HG02970 (cell line): ENCODE data around the gene GRAMD4.

ENCODE experiments used
- ATAC-seq: cut with Tn5 transposase; IDR thresholded peaks from one replicate; pipeline ENCODE4 v1.9.1; 2021; ENCODE audit warnings: mild to moderate bottlenecking, moderate library complexity, moderate number of reproducible peaks; ENCODE audit not compliant: unreplicated experiment, low FRiP score

GRAMD4 gene

GRCh38 chr22:46594947-46595298 is 25.3 kb upstream of the GRAMD4 start:
- ATAC-seq: no peak

GRCh38 chr22:46595545-46595944 is 24.6 kb upstream of the GRAMD4 start:
- no peak for ATAC-seq

- ATAC-seq: no peak
These were observed 24.1 kb upstream of the GRAMD4 start for GRCh38 chr22:46596032-46596441.

DNA sequence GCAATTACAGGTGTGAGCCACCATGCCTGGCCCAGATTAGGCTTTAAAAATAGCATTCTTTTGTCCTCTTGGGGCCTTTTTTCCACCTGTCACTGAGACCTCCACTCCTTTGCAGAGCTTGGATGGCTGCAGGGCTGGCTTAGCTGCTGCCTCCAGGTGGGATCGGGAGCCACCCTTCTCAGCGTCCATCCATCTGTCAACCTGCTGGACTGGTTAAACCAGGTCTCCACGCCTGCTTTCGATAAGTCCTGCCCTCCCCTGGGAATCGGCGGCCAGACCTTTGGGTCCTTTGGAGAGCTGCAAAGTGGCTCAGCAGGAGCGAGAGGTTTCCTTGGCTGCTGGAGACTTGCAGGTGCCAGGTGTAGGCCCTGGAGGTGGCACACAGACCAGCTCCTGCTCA is 23.4 kb upstream of the GRAMD4 start:
- ATAC-seq: no peak

- ATAC-seq: no peak
These were observed 22.0 kb upstream of the GRAMD4 start for GRCh38 chr22:46598224-46598623.

- ATAC-seq: no peak
These were observed 21.3 kb upstream of the GRAMD4 start for GRCh38 chr22:46598737-46599424.

GRCh38 chr22:46600273-46600796 is 19.9 kb upstream of the GRAMD4 start:
- ATAC-seq: no peak

- no peak for ATAC-seq
These were observed 18.2 kb upstream of the GRAMD4 start for GRCh38 chr22:46602025-46602424.

- ATAC-seq: no peak
These were observed 15.9 kb upstream of the GRAMD4 start for GRCh38 chr22:46604306-46604690.

DNA sequence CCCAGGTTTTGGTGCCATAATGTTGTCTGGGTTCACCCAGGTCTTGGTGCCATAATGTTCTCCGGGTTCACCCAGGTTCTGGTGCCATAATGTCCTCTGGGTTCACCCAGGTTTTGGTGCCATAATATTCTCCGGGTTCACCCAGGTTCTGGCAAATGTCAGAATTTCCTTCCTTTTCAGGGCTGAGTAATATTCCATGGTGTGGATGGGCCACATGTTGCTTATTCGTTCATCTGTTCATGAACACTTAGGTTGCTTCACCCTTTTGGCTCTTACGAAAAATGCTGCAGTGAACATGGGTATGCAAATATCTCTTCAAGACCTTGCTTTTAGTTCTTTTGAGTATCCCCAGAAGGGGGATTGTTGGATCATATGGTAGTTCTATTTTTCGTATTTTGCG is 15.1 kb upstream of the GRAMD4 start:
- no peak for ATAC-seq

- no peak for ATAC-seq
These were observed 13.3 kb upstream of the GRAMD4 start for GRCh38 chr22:46606886-46607285.

DNA sequence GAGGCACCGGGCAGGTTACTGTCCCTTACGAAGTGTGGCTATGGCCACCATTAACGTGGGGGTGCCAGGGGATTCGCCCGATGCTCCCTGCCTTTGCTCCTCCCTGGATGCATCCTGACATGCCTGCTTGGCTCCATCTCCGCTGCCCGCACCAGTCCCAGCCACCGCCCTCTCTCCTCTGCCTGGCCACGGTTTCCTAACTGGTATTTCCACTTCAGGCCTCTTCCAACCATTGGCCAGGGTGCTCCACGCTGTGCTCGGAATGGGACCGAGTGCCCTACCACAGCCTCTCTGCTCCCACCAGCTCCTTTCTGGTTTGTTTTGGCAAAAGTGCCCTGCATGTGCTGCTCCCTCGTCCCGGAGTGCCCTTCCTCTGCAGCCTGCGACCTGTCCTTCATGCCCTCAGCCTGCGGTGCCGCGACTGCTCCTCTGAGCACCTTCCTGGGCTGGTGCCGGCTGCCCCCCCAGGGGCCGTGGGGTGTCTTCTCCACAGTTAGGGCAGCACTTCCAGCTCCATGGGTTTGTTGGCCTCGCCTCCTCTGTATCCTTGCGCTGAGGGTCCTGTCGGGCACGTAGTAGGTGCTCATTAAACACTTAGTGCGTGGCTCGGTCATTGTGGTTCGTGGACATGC is 12.6 kb upstream of the GRAMD4 start:
- ATAC-seq: no peak

DNA sequence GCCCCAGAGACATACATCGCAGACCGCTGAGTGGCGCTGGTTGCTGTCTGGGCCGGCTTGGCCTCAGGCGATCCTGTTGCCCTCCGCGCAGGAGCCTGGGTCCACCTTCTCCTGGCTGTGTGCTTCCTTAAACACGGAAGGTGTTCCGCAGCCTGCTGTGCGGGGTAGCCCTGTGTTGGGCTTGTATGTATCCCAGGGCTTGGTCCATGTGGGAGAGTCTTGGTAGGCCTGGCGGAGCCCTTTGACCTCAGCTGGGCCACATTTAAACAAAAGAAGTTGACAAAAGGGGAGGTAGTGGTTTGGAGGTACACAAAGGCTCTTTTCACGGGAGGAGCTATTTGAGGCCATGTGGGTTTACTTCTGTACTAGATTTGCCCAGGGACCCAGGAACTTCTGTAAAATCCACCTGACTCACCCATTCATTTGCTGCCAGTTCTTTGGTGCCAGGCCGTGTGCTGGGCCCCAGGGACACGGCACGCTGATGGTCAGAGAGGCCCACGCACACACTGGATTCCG is 11.0 kb upstream of the GRAMD4 start:
- no peak for ATAC-seq

GRCh38 chr22:46609724-46610201 is 10.4 kb upstream of the GRAMD4 start:
- ATAC-seq: no peak

DNA sequence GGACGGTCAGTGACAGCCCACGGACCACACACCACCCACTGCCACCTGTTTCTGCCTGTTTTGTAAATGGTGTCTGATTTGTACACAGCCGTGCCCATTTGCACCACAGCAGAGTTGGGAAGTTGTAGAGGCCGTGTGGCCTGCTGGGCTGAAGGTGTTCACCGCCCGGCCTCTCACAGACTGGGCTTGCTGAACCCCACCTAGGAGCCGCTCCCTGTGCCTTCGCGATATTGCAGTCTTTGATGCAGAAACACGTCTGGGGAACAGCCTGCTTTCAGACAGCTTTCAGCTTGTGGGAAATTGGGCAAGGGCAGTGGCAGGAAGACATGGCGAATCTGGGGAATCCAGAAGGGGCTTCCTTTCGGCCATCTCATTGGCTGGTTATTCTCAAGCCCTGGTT is 9.8 kb upstream of the GRAMD4 start:
- ATAC-seq: no peak

- ATAC-seq: no peak
These were observed 9.0 kb upstream of the GRAMD4 start for GRCh38 chr22:46611189-46611588.

DNA sequence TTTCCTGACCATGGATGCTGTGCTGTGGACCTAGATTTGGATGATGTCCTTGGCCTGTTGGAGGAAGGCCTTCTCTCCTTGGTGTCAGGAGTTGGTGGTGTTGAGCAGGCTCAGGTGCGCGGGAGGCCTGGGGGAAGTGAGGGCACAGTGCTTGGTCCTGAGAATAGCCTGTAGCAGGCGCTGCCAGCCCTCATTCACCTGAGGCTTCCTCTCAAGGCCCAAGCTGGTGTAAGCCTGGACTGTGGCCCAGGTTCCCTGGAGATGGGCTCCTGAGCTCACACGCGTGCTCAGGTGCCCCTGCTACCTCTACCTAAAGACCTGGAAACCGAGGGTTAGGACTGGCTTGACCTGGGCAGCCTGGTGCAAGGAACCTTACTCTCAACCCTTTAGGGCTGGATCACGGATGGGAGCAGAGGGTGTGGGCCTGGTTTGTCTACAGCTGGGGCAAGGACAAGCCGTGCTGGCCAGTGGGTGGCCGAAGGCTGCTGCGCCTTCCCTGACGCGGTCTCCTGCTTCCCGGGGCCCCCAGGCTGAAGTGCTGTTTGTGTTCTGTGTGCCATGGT is 7.8 kb upstream of the GRAMD4 start:
- ATAC-seq: no peak

GRCh38 chr22:46612904-46613605 is 7.1 kb upstream of the GRAMD4 start:
- ATAC-seq: no peak

DNA sequence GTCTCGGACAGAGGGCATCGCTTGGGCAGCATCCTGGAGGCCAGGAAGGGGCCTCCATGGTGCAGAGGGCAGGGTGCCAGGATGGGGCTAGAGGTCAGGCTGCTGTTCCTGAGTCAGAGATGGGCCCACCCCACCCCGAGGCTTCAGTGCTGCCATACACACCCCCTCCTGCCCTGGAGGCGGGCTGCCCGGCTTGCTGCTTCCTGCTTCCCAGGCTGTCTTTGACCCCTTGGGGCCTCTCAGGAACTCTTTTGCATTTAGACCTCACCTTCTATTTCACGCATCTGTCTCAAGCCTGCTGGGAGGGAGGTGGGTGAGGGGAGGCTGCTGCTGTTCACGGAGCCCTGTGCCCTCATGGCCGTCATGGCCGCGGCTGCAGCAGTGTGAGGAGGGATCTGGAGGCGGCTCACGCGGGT is 6.6 kb upstream of the GRAMD4 start:
- no peak for ATAC-seq

GRCh38 chr22:46614025-46614931 is 5.9 kb upstream of the GRAMD4 start:
- no peak for ATAC-seq
